KBM-7 (cell line): ENCODE data around the gene POLD1.

Experiments
- DNase-seq: peaks from one replicate; pipeline ENCODE4 v3.0.0-alpha.2; 2015
- in situ Hi-C: fragments of 300-500 bp; cut with MboI; formaldehyde crosslinking; loops from 2 replicates; pipeline ENCODE4 v1.14.3; 2020; ENCODE audit warnings: low sequenced_read_pairs, low pct_unique_long_range_greater_than_20kb, mixed read lengths

The POLD1 gene

DNA sequence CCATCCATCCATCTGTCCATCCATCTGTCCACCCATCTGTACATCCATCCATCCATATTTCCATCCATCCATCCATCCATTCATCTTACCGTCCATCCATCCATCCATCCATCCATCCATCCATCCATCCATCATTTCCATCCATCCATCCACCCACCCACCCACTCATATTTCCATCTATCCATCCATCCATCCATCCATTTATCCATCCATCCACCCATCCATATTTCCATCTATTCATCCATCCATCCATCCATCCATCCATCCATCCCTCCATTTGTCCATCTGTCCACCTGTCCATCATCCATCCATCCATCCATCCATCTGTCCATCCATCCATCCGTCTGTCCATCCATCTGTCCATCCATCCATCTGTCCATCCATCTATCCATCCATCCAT lies 71.8 kb downstream of the POLD1 start:
- in situ Hi-C loops = no loop called here

DNA sequence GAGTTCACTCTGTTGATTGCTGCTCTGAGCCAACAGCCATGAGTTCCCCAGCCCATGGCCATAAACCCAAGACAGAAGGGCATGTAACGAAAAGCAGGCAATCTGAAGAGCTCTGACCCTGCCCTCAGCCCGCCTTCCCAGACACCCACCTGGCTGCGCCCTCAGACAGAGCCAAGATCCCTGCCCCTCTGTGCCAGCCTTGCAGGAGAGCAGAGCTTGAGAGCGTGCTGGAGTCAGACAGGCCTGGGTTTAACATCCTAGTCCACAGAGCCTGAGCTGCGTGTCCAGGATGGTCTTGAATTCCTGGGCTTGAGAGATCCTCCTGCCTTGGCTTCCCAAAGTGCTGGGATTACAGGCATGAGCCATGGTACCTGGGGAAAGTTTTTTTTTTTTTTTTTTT lies 73.2 kb downstream of the POLD1 start:
- in situ Hi-C loops = no loop called here

More for the DNA sequence above, 71.8 kb downstream of the POLD1 start:
- no peak for DNase-seq

DNA sequence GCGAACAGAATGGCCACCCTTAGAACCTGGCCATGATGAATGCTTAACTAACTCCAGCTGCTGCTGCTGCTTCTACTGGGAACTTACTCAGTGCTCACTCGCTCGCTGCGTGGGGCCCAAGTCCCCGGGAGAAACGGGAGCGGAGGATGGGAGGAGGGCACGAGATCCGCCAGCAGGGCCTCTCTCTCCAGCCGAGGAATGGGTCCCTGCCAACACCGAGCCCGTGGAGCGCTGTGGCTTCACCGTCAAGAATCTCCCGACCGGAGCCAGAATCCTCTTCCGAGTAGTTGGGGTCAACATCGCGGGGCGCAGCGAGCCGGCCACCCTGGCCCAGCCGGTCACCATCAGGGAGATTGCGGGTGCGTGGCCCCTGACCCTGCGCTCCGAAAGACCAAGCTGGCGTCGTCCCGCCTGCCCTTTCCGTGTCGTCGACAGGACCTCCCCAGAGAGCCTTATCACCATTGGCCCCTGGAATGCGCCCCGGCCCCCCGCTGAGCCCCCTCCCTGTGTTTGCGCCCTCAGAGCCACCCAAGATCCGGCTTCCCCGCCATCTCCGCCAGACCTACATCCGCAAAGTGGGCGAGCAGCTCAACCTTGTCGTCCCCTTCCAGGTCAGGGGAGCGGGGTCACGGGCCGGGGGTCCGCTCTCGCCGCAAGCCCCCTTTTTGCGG lies 74.4 kb downstream of the POLD1 start:
- no peak for DNase-seq
- in situ Hi-C loops = no loop called here

More for the DNA sequence above, 73.2 kb downstream of the POLD1 start:
- DNase-seq = no peak

DNA sequence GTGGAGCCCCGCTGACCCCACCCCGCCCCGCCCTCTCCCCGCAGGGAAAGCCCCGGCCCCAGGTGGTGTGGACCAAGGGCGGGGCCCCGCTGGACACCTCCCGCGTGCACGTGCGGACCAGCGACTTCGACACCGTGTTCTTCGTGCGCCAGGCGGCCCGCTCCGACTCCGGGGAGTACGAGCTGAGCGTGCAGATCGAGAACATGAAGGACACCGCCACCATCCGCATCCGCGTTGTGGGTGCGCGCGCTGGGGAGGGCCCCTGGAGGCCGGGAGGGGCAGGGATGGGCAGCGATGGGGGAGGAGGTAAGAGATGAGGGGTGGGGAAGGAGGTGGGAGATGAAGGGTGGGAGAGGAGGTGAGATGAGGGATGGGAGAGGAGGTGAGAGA lies 74.9 kb downstream of the POLD1 start:
- no peak for DNase-seq
- in situ Hi-C loops = no loop called here

DNA sequence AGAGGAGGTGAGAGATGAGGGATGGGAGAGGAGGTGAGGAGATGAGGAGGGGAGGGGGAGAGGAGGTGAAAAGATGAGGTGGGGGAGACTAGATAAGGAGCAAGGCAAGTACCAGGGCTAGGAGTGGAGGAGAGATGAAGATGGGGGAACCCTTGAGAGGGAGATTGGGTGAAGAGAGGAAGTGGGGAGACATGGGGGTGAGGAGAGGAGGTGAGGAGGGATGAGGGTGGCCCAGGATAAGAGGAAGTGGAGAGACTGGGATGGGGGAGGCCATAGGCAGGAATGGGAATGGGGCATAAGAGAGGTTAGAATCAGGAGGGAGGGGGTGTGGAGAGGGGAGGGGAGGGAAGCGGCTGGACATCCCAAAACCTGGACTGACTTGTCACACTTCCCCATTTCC lies 75.5 kb downstream of the POLD1 start:
- in situ Hi-C loops = no loop called here
- no peak for DNase-seq

DNA sequence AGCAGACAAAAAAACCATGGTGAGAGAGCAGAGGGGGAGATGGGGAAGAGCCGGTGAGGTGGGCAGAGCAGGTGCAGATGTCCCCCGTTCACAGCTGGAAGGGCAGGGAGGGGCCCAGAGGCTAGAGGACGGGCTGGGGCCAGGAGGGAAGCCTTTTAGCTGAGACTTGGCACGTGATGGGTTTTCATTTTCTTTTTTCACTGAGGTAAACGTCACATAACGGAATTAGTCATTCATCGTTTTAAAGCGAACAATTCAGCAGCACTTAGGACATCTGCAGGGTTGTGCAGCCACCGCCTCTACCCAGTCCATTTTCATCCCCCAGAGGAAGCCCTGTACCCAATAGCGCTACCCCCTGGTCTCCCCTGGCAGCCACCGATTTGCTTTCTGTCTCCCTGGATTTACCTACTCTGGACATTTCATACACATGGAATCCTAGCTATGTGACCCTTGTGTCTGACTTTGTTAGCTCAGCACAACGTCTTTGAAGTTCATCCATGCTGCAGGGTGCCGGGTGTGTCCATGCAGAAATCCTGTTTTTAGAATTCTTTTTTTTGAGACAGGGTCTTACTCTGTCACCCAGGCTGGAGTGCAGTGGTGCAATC lies 76.1 kb downstream of the POLD1 start:
- in situ Hi-C loops = no loop called here
- DNase-seq = no peak

DNA sequence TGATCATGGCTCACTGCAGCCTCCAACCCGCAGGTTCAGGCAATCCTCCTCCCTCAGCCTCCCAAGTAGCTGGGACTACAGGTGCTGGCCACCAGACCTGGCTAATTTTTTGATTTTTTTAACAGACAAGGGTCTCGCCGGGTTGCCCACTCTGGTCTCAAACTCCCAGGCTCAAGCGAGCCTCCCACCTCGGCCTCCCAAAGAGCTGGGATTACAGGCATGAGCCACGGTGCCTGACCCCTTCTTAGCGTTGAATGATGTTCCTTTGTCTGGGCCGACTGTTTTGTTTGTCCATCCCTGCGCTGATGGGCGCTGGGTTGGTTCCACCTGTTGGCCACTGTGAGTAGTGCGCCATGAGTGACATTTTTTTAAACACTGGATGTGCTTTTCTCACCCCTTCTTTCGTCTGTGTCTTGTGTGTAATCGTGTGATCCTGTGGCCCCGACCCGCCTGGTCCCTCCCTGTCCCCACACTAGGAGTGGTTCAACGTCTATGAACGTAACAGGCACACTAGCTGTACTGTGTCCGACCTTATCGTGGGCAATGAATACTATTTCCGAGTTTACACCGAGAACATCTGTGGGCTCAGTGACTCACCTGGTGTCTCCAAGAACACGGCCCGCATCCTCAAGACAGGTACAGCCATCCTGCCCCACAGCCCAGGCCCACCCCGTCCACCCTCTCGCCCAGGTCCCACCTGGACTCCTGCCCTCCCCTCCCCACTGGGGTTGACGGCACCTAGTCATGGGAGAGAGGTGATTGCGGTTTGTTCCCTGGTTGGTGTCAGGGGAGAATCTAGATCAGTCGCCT lies 77.1 kb downstream of the POLD1 start:
- DNase-seq = peak; percentile 79
- in situ Hi-C loops = no loop called here

DNA sequence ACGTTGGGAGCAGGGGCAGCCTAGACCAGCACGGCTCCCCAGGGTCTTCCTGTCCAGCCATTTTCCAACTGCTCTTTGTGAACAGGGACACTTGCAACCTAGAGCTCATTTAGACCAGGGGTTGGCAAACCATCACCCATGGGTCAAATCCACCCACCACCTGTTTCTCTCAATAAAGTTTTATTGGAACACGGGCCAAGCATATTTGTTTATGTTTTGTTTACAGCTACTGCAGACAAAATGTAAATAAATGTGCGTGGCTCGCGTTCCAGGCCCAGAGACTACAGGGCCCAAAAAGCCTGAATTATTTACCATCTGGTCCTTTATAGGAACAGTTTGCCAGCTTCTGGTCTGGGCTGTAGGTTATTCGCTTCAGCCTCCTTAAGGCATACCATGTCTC lies 78.8 kb downstream of the POLD1 start:
- DNase-seq = no peak
- in situ Hi-C loops = no loop called here

DNA sequence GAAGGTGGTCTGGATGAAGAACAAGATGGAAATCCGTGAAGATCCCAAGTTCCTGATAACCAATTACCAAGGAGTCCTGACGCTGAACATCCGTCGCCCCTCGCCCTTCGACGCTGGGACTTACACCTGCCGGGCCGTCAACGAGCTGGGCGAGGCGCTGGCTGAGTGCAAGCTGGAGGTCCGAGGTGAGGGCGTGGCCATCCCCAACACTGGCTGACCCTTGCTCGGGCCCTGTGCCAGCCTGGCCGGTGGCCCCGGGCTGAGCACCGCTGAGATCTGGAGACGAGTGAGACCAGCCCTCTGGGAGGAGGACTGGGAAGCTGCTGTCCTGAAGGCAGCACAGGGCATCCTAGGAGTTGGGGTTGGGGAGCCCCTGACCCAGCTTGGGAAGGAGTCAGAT lies 80.2 kb downstream of the POLD1 start:
- in situ Hi-C loops = no loop called here
- no peak for DNase-seq

DNA sequence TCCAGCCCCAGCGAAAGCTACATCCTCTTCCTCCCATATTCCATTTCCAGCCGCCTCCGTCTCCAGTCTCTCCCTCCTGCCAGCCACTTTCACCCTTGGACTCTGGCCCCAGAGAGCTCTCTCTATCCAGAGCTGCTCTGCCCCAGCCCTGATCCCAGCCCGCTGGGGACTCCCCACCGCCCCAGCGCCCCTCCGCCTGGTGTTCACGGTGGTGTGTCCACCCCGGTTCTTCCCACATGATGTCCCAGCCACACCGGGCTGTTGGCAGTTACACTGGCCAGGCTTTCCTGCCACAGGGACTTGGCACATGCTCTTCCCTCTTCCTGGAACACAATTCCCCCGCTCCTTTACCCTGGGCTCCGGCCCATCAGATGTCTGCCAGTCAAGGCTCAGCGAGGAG lies 80.9 kb downstream of the POLD1 start:
- no peak for DNase-seq
- in situ Hi-C loops = no loop called here

DNA sequence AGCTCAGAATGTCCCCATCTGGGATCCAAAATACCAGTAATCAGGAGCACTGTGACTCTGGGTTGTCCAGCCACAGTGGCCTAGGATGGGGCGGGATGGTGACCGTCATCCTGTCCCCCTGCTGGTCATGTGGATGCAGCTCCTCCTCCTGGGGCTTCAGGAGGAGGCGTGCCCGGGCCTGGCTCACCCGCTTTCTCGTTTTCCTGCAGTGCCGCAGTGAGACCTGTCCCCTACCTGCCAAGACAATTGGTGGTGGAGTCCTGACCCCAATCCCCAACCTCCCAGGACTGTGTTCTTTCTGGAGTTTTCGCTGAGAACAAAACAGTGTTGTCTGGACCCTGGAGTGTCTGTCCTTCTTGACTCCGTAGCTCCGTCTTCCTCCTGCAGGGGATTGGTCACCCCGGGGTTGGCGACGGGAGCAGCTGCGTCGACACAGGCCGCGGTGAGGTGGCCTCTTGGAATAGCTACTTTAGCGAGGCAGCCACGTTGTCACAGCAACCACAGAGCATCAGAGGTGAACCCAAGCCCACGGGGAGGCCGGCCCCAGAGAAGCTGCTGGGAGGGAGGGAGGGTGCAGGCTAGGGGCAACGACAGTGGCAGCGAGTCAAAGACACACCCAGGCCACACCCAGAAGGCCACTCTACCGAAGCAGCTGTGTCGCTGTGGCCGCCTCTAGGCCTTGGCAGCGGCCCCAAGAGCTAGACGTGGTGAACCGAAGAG lies 82.0 kb downstream of the POLD1 start:
- in situ Hi-C loops = no loop called here
- DNase-seq = no peak

DNA sequence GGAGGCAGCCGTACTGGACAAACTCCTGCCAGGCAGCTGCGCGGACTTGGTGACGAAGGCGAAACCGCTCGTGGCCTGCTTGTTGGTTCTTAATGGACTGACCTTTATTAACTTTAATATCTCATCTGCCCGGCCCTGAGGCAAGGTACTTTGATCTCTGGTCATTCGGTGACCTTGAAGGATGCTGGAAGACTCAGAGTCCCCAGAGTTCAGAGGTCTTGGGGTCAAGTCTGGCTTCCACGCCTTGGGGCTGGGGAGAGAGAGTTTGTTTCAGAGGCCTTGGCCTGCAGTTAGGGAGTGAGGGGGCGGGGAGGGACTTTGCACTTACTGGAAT lies 82.5 kb downstream of the POLD1 start:
- no peak for DNase-seq
- in situ Hi-C loops = no loop called here

DNA sequence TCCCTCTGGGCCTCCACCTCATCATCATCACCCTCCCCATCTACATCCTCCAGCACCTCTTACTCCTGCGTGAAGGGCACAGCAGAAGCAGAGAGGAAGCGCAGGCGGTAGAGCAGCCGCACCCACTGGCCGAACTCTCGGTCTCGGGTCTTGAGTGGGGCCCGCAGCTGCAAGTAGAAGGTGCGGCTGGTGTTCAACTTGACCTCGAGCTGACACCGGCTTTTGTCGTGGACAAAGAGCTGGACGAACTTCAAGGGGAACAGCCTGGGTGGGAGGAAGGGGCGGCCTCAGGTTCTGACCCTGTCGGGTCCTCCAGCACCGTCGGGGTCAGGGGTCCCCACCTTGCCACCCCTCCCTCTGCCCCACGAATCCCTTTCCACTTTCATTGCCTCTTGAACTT lies 83.4 kb downstream of the POLD1 start:
- no peak for DNase-seq
- in situ Hi-C loops = no loop called here
